ENCODE measurements around the gene OSBPL3. TPM values are rescaled to one million over a fixed set of nuclear protein-coding genes. Genes with fewer than 3 reads are reported as not detected.

OSBPL3 gene
- total RNA-seq, 1 experiment from 2014 or later, result 36.8 TPM

- DNase-seq (ENCODE audit: low read depth, low spot score) (no peak), ATAC-seq (no peak)
- Histone ChIP-seq H3K79me2 (ENCODE audit: insufficient read depth, low read length) (peaks cover 96% of the 10 kb centered on the region), H3K9me2 (ENCODE audit: insufficient read depth) (no peaks in the 10 kb centered on the region), H3K27ac (ENCODE audit: low read depth, low read length) (no peak overlapping the region), H2AFZ (ENCODE audit: low read depth, low read length, poor library complexity, severe bottlenecking) (no peak overlapping the region), H3K9me3 (ENCODE audit: control insufficient read depth in 1 of 2, insufficient read depth in 1 of 2, low read depth in 1 of 2, low read length in 2 of 2) (no peaks in the 10 kb centered on the region), H4K20me1 (ENCODE audit: insufficient read depth) (peaks cover 8% of the 10 kb centered on the region; the same call in 1 of the 2 replicates), H3K27me3 (ENCODE audit: insufficient read depth, low read length) (no peaks in the 10 kb centered on the region), H3K4me2 (ENCODE audit: low read length) (no peak overlapping the region), H3K36me3 (ENCODE audit: control insufficient read depth in 1 of 2, insufficient read depth in 2 of 2, low read length in 2 of 2) (no peaks in the 10 kb centered on the region), H3K9ac (ENCODE audit: low read length) (no peak overlapping the region), H3K4me3 (replicated peaks in 1 of 2; ENCODE audit: low read depth in 1 of 2, low read length in 2 of 2) (no peak overlapping the region), H3K4me1 (ENCODE audit: control insufficient read depth in 1 of 2, insufficient read depth in 2 of 2, low read length in 2 of 2) (peaks cover 15 to 19% of the 10 kb centered on the region in 2 experiments)
- CTCF ChIA-PET, result no interaction called here
- POLR2A ChIA-PET, result no interaction called here
- BruUV-seq (replicated peaks), result no TSS peak
- RAD21 ChIA-PET (ENCODE audit: low non-redundant PET in 1 of 2, low total read pairs in 2 of 2, uncharacterized antibody in 2 of 2, unreplicated experiment in 2 of 2), result no interaction called here
- TF ChIP-seq JUND (IDR thresholded peaks at IDR 0.05) (no peak), EZH2 (IDR thresholded peaks at IDR 0.05) (no peak), ELF1 (IDR thresholded peaks at IDR 0.05; ENCODE audit: borderline replicate concordance, low read depth) (no peak), REST (IDR thresholded peaks at IDR 0.05; ENCODE audit: low read depth) (no peak), SIN3A (IDR thresholded peaks at IDR 0.05; ENCODE audit: low read depth) (no peak), RAD21 (IDR thresholded peaks at IDR 0.05; ENCODE audit: low read depth) (no peak)
- intact Hi-C loops (cut with micrococcal nuclease), result no loop called here
These were observed 20.1 kb downstream of the OSBPL3 start for GRCh38 chr7:24959735-24960485.

Measured in HCT116 (cell line).